GM18868 (cell line): Measurements from ENCODE around the gene KNOP1.
"Not testable (repeated sequence)": the region's sequence is repeated elsewhere in the genome, so short reads cannot be mapped to it uniquely, and the experiment has no call there.

ENCODE experiments used
- ATAC-seq: cut with Tn5 transposase; IDR thresholded peaks from one replicate; pipeline ENCODE4 v1.9.1; 2021; ENCODE audit warnings: mild to moderate bottlenecking, moderate library complexity; ENCODE audit not compliant: unreplicated experiment

Gene KNOP1

GRCh38 chr16:19687279-19687678 is 30.7 kb downstream of the KNOP1 start:
- no peak for ATAC-seq

GRCh38 chr16:19685176-19685575 is 32.9 kb downstream of the KNOP1 start:
- no peak for ATAC-seq

GRCh38 chr16:19683453-19684236 is 34.4 kb downstream of the KNOP1 start:
- ATAC-seq = no peak

GRCh38 chr16:19681637-19682036 is 36.4 kb downstream of the KNOP1 start:
- no peak for ATAC-seq

- no peak for ATAC-seq
Measured at GRCh38 chr16:19680881-19681340, 37.1 kb downstream of the KNOP1 start.

- ATAC-seq = not testable (repeated sequence)
Measured at GRCh38 chr16:19679281-19679680, 38.7 kb downstream of the KNOP1 start.

GRCh38 chr16:19678804-19679203 is 39.2 kb downstream of the KNOP1 start:
- no peak for ATAC-seq

GRCh38 chr16:19677402-19677801 is 40.6 kb downstream of the KNOP1 start:
- ATAC-seq = no peak

GRCh38 chr16:19674485-19674884 is 43.5 kb downstream of the KNOP1 start:
- no peak for ATAC-seq

GRCh38 chr16:19672378-19672777 is 45.6 kb downstream of the KNOP1 start:
- no peak for ATAC-seq

- ATAC-seq = no peak
Measured at GRCh38 chr16:19666477-19666876, 51.5 kb downstream of the KNOP1 start.

GRCh38 chr16:19665313-19665712 is 52.7 kb downstream of the KNOP1 start:
- ATAC-seq = not testable (repeated sequence)

- ATAC-seq = no peak
Measured at GRCh38 chr16:19664166-19664565, 53.9 kb downstream of the KNOP1 start.

GRCh38 chr16:19662351-19662750 is 55.7 kb downstream of the KNOP1 start:
- ATAC-seq = no peak

GRCh38 chr16:19660432-19660831 is 57.6 kb downstream of the KNOP1 start:
- no peak for ATAC-seq

- no peak for ATAC-seq
Measured at GRCh38 chr16:19659554-19659953, 58.5 kb downstream of the KNOP1 start.

GRCh38 chr16:19657831-19658230 is 60.2 kb downstream of the KNOP1 start:
- no peak for ATAC-seq

GRCh38 chr16:19655242-19655777 is 62.7 kb downstream of the KNOP1 start:
- ATAC-seq = no peak

GRCh38 chr16:19654147-19654546 is 63.9 kb downstream of the KNOP1 start:
- no peak for ATAC-seq
